ENCODE measurements around the gene PTPRH.
A peak's percentile ranks its signal among the peaks of the same experiment; 100 is the strongest.
"Not testable (repeated sequence)": the region's sequence is repeated elsewhere in the genome, so short reads cannot be mapped to it uniquely, and the experiment has no call there.

The PTPRH gene

DNA sequence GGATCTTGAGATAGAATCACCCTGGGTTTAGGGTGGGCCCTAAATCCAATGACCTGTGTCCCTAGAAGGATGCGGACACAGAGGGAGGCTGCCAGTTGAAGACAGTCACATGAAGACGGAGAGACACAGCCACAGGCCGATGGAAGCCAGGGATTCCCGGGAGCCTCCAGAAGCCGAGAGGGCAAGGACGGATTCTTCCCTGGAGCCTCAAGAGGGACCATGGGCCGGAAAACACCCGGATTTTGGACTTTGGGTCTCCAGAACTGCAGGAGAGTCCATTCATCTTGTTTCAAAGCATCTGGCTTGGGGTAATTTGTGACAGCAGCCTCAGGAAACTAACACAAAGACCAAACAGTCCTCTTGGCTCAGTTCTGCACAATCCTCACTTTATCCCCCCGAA lies 17.0 kb upstream of the PTPRH start:
- DNase-seq, result no peak

DNA sequence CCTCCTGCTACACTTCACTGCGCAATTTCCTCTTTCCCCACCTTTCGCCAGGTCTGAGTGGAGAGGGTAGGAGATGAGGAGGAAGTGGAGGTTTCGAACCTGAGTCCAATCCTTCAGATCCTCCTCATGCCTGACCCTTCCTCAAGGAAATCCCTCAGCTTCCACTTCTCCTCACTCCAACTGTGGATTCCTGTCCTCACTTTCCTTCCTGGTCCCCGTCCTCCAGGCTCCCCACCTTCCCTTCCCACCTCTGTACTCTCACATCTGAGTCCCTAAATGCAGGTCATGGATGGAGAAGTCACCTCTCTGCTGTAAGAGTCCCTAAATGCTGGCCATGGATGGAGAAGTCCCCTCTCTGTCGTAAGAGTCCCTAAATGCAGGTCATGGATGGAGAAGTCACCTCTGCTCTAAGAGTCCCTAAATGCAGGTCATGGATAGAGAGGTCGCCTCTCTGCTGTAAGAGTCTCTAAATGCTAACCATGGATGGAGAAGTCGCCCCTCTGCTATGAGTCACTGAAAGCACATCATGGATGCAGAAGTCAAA lies 16.2 kb upstream of the PTPRH start:
- no peak for DNase-seq

DNA sequence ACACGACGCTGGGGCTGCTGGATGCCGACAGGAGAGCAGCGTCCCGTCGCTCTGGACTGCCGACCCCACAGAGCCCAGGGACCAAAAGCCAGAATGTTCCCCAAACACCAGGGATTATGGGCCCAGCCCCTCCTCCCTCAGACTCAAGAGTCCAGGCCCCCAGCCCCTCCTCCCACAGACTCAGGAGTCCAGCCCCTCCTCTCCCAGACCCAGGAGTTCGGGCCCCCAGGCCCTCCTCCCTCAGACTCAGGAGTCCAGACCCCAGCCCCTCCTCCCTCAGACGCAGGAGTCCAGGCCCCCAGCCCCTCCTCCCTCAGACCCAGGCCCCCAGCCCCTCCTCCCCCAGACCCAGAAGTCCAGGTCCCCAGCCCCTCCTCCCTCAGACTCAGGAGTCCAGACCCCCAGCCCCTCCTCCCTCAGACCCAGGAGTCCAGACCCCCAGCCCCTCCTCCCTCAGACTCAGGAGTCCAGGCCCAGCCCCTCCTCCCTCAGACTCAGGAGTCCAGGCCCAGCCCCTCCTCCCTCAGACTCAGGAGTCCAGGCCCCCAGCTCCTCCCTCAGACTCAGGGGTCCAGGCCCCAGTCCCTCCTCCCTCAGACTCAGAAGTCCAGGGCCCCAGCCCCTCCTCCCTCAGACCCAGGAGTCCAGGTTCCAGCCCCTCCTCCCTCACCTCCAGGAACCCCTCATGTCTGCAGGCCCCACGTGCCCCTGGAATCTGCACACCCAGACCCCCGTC lies 15.5 kb upstream of the PTPRH start:
- not testable (repeated sequence) for DNase-seq

GRCh38 chr19:55224038-55224665 lies 14.9 kb upstream of the PTPRH start:
- no peak for DNase-seq

DNA sequence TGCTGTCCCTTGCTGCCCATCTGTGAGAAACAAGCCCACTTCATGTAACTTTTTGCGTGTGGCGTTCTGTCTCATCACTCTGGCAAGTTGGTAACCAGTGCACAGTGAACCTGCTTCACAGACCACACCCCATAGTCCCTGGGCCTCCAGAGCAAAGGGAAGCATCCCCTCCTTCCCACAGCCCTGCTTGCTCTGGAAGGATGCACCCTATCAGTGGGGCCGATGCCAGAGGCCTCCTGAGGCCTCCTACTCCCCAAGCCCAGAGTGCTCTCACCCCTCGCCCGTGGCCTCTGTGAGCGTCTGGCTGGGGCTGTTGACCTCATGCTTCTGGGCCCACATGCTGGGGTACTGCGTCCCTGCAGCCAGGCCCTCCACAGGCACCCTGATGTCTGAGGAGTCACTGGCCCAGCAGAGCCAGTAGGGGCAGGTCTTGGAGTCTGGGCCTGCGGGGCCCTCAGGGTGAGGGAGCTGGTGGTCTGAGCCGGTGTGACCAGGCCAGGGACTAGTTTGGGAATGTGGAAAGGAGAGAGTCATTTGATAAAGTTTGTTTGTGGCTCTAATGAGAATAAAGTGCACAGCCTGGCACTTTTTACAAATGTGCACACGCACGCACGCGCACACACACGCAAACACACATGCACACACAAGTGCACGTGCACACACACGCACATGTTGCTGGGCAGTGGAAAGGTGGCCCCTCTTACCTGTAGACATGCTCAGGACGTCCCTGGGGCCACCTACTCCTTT lies 14.2 kb upstream of the PTPRH start:
- DNase-seq, result no peak

- no peak for DNase-seq
Observed at GRCh38 chr19:55220525-55220924, 11.2 kb upstream of the PTPRH start.

DNA sequence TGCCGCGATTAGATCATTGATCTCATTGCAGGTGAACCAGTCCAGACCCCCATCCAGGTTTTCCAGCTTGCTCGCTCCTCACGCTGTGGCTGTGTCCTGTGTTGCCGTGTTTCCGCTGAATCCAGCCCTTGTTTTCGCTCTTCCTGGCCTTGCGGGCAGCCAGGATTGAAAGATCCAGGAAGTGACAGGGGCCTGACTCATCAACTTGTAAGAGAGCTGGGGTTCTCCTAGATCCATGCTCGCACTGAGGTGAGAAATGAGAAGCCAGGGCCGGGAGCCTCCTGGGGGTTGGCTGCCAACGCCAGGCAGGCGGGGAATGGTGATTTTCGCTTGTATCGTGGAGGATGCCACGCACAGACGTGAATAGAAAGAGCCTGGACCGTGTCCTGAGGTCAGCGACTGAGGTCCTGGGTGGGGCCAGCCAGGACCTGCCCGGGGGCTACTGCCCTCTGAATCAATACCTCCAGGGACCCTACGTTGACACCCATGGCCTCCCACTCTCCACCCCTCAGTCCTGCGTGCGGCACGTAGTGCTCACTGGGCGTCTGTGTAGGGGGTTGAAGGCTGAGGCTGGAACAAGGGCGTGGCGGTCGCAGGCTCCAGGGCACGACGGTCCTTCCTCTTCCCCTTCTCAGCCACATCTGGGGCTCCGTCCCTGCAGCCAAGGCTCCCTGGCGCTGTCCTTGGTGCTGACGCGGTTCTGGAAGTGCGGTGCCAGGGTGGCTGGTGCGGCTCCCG lies 7.3 kb upstream of the PTPRH start:
- peak; percentile 24 for DNase-seq

DNA sequence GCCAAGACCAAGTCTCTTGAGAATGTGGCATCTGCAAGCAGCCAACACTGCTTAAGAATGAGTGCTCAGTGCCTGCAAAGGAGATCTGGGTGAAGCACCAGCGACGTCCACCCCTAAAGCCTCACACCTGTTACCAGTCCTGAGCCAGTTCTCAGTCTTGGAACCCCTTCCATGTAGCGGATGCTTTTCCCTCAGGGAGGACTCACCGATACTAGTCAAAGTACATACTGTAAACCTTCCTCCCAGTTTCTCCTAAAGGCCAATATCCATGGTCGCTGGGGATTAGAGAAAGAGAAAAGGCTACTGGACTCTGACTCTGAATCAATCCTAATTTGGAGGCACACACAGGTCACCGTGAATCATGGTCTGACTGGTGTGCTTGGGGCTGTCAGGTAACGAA lies 4.2 kb upstream of the PTPRH start:
- DNase-seq, result no peak

DNA sequence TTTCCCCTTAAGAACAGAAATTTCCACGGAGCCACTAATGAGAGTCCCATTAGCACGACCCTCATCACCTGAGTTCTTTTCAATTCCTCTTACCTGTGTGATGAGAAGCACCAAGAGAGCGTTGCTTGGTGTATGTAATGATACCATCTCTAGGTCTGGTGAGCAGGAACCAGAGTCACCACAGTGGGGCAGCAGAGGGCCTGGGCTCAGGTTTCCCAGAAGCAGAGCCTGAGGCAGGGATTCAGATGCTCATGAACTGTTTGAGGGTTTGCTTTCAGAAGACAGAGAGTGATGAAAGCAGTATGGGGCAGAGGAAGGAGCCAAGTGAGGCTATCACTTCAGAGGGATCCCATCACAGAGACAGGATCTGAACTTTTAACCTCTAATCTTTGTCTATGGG lies 3.1 kb upstream of the PTPRH start:
- no peak for DNase-seq

DNA sequence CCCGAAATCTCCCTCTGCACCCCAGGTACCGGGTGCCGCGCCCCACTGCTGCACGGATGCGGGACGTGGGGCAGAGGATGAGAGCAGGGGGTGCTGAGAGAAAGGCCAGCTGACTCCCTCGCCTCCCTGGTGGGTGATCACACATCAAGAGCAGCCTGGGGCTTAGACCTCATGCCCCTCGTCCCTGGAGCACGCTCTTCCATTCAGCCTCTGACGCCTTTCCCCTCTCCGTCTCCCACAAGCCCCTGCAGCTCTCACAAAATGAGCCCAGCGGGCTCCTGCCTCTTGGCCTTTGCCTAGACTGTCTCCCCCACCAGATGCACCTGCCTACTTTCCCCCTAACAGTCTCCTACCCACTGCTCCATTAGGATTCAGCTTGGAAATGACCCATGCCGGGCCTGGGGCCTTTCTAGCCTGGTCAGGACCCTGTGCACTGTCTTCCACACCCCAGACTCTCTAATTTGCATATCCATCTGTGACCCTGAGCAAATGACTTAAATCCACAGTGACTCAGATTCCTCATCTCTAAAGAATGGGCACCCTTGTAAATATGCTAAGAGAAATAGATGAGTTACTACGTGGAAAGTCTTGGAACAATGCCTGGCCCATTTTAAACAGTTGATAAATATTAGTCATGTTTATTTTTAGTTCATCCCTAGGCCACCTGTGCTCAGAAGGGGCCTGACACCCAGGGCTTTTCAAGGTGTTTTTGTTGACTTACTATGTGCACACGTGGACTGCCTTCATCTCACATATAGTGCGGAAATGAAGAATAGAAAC lies 582 bp upstream of the PTPRH start:
- no peak for DNase-seq

- DNase-seq, result no peak
Observed at GRCh38 chr19:55206664-55207500, 2.4 kb downstream of the PTPRH start.

DNA sequence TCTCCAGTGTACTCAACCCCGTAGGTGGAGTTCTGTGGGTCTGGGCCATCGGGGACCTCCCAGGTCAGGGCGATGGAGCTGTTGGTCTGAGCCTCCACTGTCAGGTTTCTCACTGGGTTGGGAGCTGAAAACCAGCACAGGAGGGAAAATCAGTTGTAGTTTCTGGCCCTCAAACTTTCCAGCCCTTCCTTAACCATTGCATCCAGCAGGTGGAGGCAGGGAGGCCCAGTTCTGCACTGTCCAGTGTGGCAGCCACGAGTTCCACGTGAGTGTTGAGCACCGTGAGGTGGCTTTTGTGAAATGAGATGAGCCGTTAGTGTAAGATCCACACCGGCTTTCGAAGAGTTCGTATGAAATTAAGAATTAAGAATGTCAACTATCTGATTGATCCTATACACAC lies 7.1 kb downstream of the PTPRH start:
- not testable (repeated sequence) for DNase-seq

GRCh38 chr19:55199620-55200204 lies 9.6 kb downstream of the PTPRH start:
- no peak for DNase-seq

DNA sequence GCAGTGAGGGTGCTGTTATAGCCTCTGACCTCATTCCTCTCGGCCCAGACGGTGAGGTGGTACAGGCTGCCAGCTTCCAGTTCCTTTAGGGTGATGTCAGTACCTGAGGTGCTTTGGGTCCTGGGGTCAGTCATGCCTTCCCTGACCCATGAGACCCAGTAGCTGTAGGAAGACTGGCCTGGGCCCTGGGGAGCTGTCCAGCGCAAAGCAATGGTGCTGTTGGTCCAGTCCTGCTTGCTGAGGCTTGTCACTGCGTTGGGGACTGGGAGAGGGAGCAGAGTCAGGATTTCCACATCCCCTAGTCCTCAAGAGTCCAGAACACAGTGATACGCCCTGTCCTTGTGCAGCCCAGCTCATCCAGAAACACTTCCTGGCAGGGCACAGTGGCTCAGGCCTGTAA lies 10.7 kb downstream of the PTPRH start:
- DNase-seq, result no peak

- no peak for DNase-seq
Observed at GRCh38 chr19:55197528-55197927, 11.8 kb downstream of the PTPRH start.

DNA sequence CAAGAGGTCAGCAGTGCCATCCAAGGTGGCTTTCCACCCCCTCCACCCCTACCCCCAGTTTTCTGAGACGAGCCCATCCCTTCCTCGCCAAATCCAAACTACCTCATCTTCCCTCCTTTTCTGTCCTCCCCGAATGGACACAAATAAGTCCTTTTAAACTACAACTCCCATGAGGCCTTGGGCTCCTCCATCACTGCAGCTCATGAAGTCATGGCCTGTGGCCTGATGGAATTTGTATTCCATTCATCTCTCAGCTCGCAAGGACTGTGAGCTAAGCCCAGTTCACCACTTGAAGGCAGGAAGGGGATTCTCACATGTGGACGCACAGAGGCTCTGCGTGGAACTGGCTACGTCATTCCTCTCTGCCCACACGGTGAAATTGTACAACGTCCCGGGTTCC lies 12.5 kb downstream of the PTPRH start:
- no peak for DNase-seq

- DNase-seq, result no peak
Observed at GRCh38 chr19:55193481-55193880, 15.8 kb downstream of the PTPRH start.

DNA sequence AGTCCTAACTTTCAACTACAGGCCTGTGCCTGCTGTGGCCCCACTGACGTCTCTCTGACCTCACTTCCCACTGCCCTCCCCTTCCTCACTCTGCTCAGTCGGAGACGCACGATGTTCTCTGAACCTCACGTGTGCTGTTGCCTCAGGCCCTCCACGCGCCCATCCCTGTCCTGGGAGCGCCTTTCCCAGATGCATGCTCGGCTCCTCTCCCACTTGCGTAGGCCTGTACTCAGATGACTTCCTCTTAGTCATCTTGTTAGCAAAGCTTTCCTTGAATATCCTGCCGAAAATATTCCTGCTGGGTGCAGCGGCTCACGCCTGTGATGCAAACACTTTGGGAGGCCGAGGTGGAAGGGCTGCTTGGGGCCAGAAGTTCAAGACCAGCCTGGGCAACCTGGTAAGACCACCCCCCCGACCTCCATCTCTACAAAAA lies 19.9 kb downstream of the PTPRH start:
- no peak for DNase-seq

GRCh38 chr19:55188625-55189024 lies 20.7 kb downstream of the PTPRH start:
- no peak for DNase-seq

GRCh38 chr19:55186080-55186479 lies 23.2 kb downstream of the PTPRH start:
- DNase-seq, result no peak

GRCh38 chr19:55181740-55182139 lies 27.6 kb downstream of the PTPRH start:
- DNase-seq, result no peak

Measured in effector CD4-positive, alpha-beta T cell (primary cell).